Measurements from ENCODE around the gene CTBP1. TPM values are rescaled to one million over a fixed set of nuclear protein-coding genes. Genes with fewer than 3 reads are reported as not detected.

CTBP1 gene
- total and polyA plus RNA-seq, 2 of the 8 experiments (the other 6 are each of a cell fraction or from before 2014, with no cell fraction given): 128 to 185 TPM

GRCh38 chr4:1241466-1241935 is 7.4 kb downstream of the CTBP1 start:
- TF ChIP-seq CREB1 (IDR thresholded peaks at IDR 0.05) (no peak), SP2 (IDR thresholded peaks at IDR 0.05; ENCODE audit: low read length) (no peak), HDAC2 (IDR thresholded peaks at IDR 0.05; ENCODE audit: borderline replicate concordance in 1 of 2, low read depth in 2 of 2, low read length in 2 of 2) (no peak), USF2 (IDR thresholded peaks at IDR 0.05; ENCODE audit: low read length) (no peak), MAX (IDR thresholded peaks at IDR 0.05) (no peak), SP4 (IDR thresholded peaks at IDR 0.05; ENCODE audit: low read length) (no peak)
- peaks cover 26% of the 10 kb centered on the region; the same call in 1 of the 2 replicates for H3K79me1 ChIP-seq (ENCODE audit: low read depth, low read length)
- H3K4me3 ChIP-seq (ENCODE audit: extremely low read depth in 1 of 4, insufficient read depth in 2 of 4, low read depth in 3 of 4, low read length in 4 of 4): no peak overlapping the region
- H3K14ac ChIP-seq (ENCODE audit: insufficient read length): no peak overlapping the region
- DNase-seq (ENCODE audit: low read depth in 1 of 2, low spot score in 2 of 2) (no peak), FAIRE-seq (no peak)
- no peak overlapping the region for H4K8ac ChIP-seq (ENCODE audit: extremely low read depth, insufficient read depth, low read length)
- H3K56ac ChIP-seq (replicated peaks; ENCODE audit: insufficient read length, low read depth, low read length): no peak overlapping the region
- ChIA-PET CTCF (ENCODE audit: partially characterized antibody) (interaction anchor here (0.6 to 1.1 kb wide), 5 partner anchors 10 to 105 kb away, joined by 3 read pairs; no protein-coding TSS in a partner anchor), POLR2A (ENCODE audit: partially characterized antibody) (interaction anchor here (1.2 kb wide), 1 partner anchor 55 kb away, joined by 4 read pairs; no protein-coding TSS in a partner anchor)
- H3K4ac ChIP-seq (replicated peaks; ENCODE audit: insufficient read length, low read depth, low read length): no peak overlapping the region
- no peaks in the 10 kb centered on the region for H3K9me3 ChIP-seq (ENCODE audit: insufficient read depth in 2 of 2, low read depth in 1 of 2, low read length in 1 of 2)
- no peak overlapping the region for H3K23ac ChIP-seq (ENCODE audit: insufficient read length)
- H4K5ac ChIP-seq (ENCODE audit: insufficient read length, low read depth, low read length): no peak overlapping the region
- peaks cover 2 to 30% (median 11%) of the 10 kb centered on the region in 4 experiments; a peak in 4 of 8 replicates for H3K36me3 ChIP-seq (ENCODE audit: control insufficient read depth in 2 of 4, insufficient read depth in 4 of 4, low read length in 3 of 4)
- H4K20me1 ChIP-seq (replicated peaks in 1 of 2; ENCODE audit: control insufficient read depth in 1 of 2, insufficient read depth in 2 of 2, low read length in 2 of 2): peaks cover 21 to 49% of the 10 kb centered on the region in 2 experiments
- H3K27me3 ChIP-seq (replicated peaks in 1 of 4; ENCODE audit: control insufficient read depth in 3 of 4, extremely low read depth in 1 of 4, insufficient read depth in 3 of 4, low read length in 3 of 4): no peaks in the 10 kb centered on the region
- no peak overlapping the region for H2AK5ac ChIP-seq (ENCODE audit: low read depth, low read length)
- H2BK5ac ChIP-seq (ENCODE audit: low read depth, low read length): no peak overlapping the region; the same call in 1 of the 2 replicates
- H4K91ac ChIP-seq (replicated peaks; ENCODE audit: insufficient read length, low read length): no peak overlapping the region
- peaks cover 0 to 5% (median 0%) of the 10 kb centered on the region in 4 experiments; a peak in 2 of 7 replicates for H3K4me1 ChIP-seq (replicated peaks in 1 of 4; ENCODE audit: control insufficient read depth in 3 of 4, insufficient read depth in 4 of 4, low read length in 3 of 4)
- H3K4me2 ChIP-seq (ENCODE audit: insufficient read depth in 1 of 2, low read depth in 2 of 2, low read length in 2 of 2): no peak overlapping the region
- no peak overlapping the region for H2AFZ ChIP-seq (ENCODE audit: low read length)
- no peak overlapping the region for H2BK20ac ChIP-seq (ENCODE audit: low read length)
- H3K18ac ChIP-seq (ENCODE audit: extremely low read depth, low read length): no peak overlapping the region
- no peak overlapping the region for H2BK15ac ChIP-seq (ENCODE audit: low read length)
- H3K27ac ChIP-seq (ENCODE audit: low read depth, low read length): no peak overlapping the region
- no peak overlapping the region for H2BK12ac ChIP-seq (ENCODE audit: low read depth, low read length)
- H2BK120ac ChIP-seq (replicated peaks; ENCODE audit: low read depth, low read length): no peak overlapping the region
- H3K79me2 ChIP-seq (ENCODE audit: control insufficient read depth in 1 of 2, insufficient read depth in 2 of 2, low read length in 2 of 2): peaks cover 43 to 67% of the 10 kb centered on the region in 2 experiments
- WGBS, 2 experiments (ENCODE audit: extremely low coverage in 1 of 2, insufficient coverage in 1 of 2, insufficient read length in 1 of 2, insufficient replicate concordance in 2 of 2, low coverage in 1 of 2, low lambda C conversion rate in 2 of 2, missing lambda C conversion rate in 1 of 2): 93% methylated on average over 21 of the region's 21 CpGs; no CpG with 5 or more reads in 1 of the 2 experiments
- H3K23me2 ChIP-seq (ENCODE audit: low read depth, low read length): no peaks in the 10 kb centered on the region
- H3K9ac ChIP-seq (replicated peaks in 1 of 4; ENCODE audit: extremely low read depth in 1 of 4, low read depth in 3 of 4, low read length in 3 of 4): no peak overlapping the region
